Measurements from ENCODE around the gene EXOC3L4.

DNA sequence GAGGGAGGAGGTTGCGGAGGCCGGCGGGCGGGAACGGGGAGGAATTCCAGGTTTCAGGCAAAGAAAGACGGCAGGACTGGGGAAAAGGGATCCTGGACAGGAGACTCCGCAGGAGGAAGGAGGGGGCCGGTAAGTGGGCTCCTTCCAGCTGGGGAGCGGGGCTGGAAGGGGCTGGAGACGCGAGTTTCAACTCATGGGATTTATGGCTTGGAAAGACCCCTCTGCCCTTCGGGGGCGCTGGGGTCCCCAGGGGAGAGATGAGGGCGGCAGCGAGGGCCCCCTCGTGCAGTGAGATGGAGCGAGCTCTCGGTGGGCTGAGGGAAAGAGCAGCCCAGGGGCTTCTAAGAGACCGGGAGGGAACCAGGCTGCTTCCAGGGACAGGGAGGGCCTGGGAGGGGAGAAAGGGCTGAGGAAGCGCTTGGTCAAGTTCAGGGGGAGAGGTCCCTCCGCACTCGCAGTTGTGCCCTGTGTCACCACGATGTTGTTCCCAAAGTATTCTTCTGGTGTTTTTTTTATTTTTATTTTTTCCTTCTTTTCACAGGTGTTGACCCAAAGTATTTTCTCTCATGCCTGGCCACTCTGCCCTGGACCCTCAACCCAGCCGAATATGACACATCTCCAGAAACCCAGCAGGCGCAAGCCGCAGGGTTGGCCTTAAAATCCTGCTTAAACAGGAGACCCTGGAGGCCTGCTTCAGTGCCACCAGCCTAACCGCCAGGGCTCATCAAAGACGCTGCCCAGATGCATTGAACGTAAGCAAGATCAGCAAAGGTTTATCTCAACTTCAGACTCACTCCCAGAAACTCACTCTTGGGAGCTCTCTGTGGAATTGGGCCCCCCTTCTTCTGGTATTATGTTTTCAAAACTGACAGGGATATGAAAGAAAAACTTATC is 44.9 kb downstream of the EXOC3L4 start:
- no peak for TF ChIP-seq POLR2A (IDR thresholded peaks at IDR 0.05)
- no peak for TF ChIP-seq EP300 (IDR thresholded peaks at IDR 0.05)
